Activated B cell treated with CpG ODN at 0.5 μM for 24 hours (primary cell): Measurements from ENCODE around the gene ANKRD9. TPM values are rescaled to one million over a fixed set of nuclear protein-coding genes. Genes with fewer than 3 reads are reported as not detected.

ENCODE experiments used
- ATAC-seq: fragments of 200-7000 bp; cut with Tn5 transposase; one replicate; pipeline ENCODE4 v1.10.0; 2021; ENCODE audit warnings: low read depth, mild to moderate bottlenecking, moderate library complexity
- CTCF ChIA-PET: fragments of 350-600 bp; sonication (Branson Sonifier 250); formaldehyde crosslinking; loops from one replicate; lab custom pipeline; 2021; ENCODE audit warnings: antibody characterized with exemption; lab: Charles Lee
- POLR2A ChIA-PET: fragments of 350-600 bp; sonication (Branson Sonifier 250); formaldehyde crosslinking; loops from one replicate; lab custom pipeline; 2021; ENCODE audit warnings: antibody characterized with exemption; lab: Charles Lee
- DNase-seq: peaks from one replicate; pipeline ENCODE4 v3.0.0; 2022
- H3K27ac Mint-ChIP-seq: one replicate; pipeline ENCODE4 v1.8.0; 2020; ENCODE audit warnings: mixed read lengths
- H3K27me3 Mint-ChIP-seq: one replicate; pipeline ENCODE4 v1.8.0; 2021; ENCODE audit warnings: mixed read lengths
- H3K36me3 Mint-ChIP-seq: one replicate; pipeline ENCODE4 v1.8.0; 2021; ENCODE audit warnings: low read depth, mixed read lengths
- H3K4me1 Mint-ChIP-seq: one replicate; pipeline ENCODE4 v1.8.0; 2021; ENCODE audit warnings: mixed read lengths
- H3K4me3 Mint-ChIP-seq: one replicate; pipeline ENCODE4 v1.8.0; 2020; ENCODE audit warnings: mild to moderate bottlenecking, mixed read lengths
- H3K9me3 Mint-ChIP-seq: one replicate; pipeline ENCODE4 v1.8.0; 2020; ENCODE audit warnings: mixed read lengths
- CTCF ChIP-seq: fragments of 200-600 bp; IDR thresholded peaks from one replicate; pipeline ENCODE4 v1.8.0; 2022; ENCODE audit warnings: antibody characterized with exemption, mild to moderate bottlenecking
- intact Hi-C: fragments of 100-400 bp; cut with micrococcal nuclease; formaldehyde crosslinking; loops from one replicate; pipeline ENCODE4 v1.15.1; 2024
- total RNA-seq: library from RNA; stranded (reverse); gene quantifications from 2 replicates; pipeline ENCODE4 v1.2.3, GENCODE V29; 2022

ANKRD9 gene
- total RNA-seq, 1 donor from 2014 or later, result 1.8 TPM

GRCh38 chr14:102530828-102531478 is 21.4 kb upstream of the ANKRD9 start:
- CTCF ChIA-PET, result interaction anchor here (0.6 kb wide), 1 partner anchor 411 kb away, joined by 3 read pairs; no protein-coding TSS in a partner anchor
- Mint-ChIP-seq H3K36me3 (no peaks in the 10 kb centered on the region), H3K27ac (peak overlapping the region; percentile 85), H3K9me3 (no peaks in the 10 kb centered on the region), H3K4me3 (peak overlapping the region; percentile 68), H3K27me3 (no peaks in the 10 kb centered on the region), H3K4me1 (peaks cover 30% of the 10 kb centered on the region)
- POLR2A ChIA-PET, result interaction anchor here (1.0 kb wide), 1 partner anchor 61 kb away, joined by 5 read pairs; no protein-coding TSS in a partner anchor
- intact Hi-C loops, result no loop called here
- DNase-seq (no peak), ATAC-seq (peak; percentile 84)
- no peak for TF ChIP-seq CTCF

- no peak overlapping the region for H3K4me3 Mint-ChIP-seq
- TF ChIP-seq CTCF, result no peak
- H3K4me1 Mint-ChIP-seq, result peaks cover 48% of the 10 kb centered on the region
- H3K9me3 Mint-ChIP-seq, result no peaks in the 10 kb centered on the region
- H3K36me3 Mint-ChIP-seq, result no peaks in the 10 kb centered on the region
- H3K27ac Mint-ChIP-seq, result peak overlapping the region; percentile 53
- ChIA-PET POLR2A (no interaction called here), CTCF (no interaction called here)
- H3K27me3 Mint-ChIP-seq, result no peaks in the 10 kb centered on the region
- DNase-seq, result no peak
- no peak for ATAC-seq
- intact Hi-C loops, result no loop called here
Measured at GRCh38 chr14:102528431-102529170, 19.0 kb upstream of the ANKRD9 start.

GRCh38 chr14:102525929-102526497 is 16.4 kb upstream of the ANKRD9 start:
- TF ChIP-seq CTCF, result no peak
- DNase-seq, result no peak
- POLR2A ChIA-PET, result interaction anchor here (0.7 to 2.7 kb wide), 4 partner anchors 40 to 164 kb away, joined by 3 to 18 read pairs (median 12); partner anchors contain the start of genes CINP and TECPR2

GRCh38 chr14:102525219-102525928 is 15.8 kb upstream of the ANKRD9 start:
- Mint-ChIP-seq H3K4me3 (peak overlapping the region; percentile 91), H3K27ac (peak overlapping the region; percentile 81), H3K27me3 (no peaks in the 10 kb centered on the region), H3K36me3 (no peaks in the 10 kb centered on the region), H3K9me3 (no peaks in the 10 kb centered on the region), H3K4me1 (peaks cover 33% of the 10 kb centered on the region)
- ChIA-PET CTCF (interaction anchor here (0.6 to 2.2 kb wide), 12 partner anchors 9 to 392 kb away, joined by 3 to 19 read pairs (median 4); no protein-coding TSS in a partner anchor), POLR2A (interaction anchor here (0.7 to 2.7 kb wide), 10 partner anchors 30 to 604 kb away, joined by 3 to 26 read pairs (median 4); partner anchors contain the start of genes CINP and TECPR2)
- DNase-seq, result no peak
- TF ChIP-seq CTCF, result no peak
- peak; percentile 27 for ATAC-seq
- intact Hi-C loops, result no loop called here

More at GRCh38 chr14:102525929-102526497, 16.4 kb upstream of the ANKRD9 start:
- Mint-ChIP-seq H3K4me1 (peaks cover 40% of the 10 kb centered on the region), H3K27me3 (no peaks in the 10 kb centered on the region), H3K27ac (peak overlapping the region; percentile 81), H3K9me3 (no peaks in the 10 kb centered on the region), H3K4me3 (peak overlapping the region; percentile 91), H3K36me3 (no peaks in the 10 kb centered on the region)
- intact Hi-C loops, result no loop called here
- ATAC-seq, result no peak
- CTCF ChIA-PET, result interaction anchor here (1.5 to 1.8 kb wide), 2 partner anchors 11 to 168 kb away, joined by 8 to 19 read pairs; no protein-coding TSS in a partner anchor
